Stimulated activated CD4-positive, alpha-beta T cell treated with anti-CD3 and anti-CD28 coated beads, Interleukin-1b, Interleukin-23, amount 100 ng/mL, for 48 hours (primary cell): ENCODE data around the gene DPH1.
A peak's percentile ranks its signal among the peaks of the same experiment; 100 is the strongest.

Source experiments
- DNase-seq: peaks from one replicate; pipeline ENCODE4 v3.0.0-alpha.2; 2020

Gene DPH1

DNA sequence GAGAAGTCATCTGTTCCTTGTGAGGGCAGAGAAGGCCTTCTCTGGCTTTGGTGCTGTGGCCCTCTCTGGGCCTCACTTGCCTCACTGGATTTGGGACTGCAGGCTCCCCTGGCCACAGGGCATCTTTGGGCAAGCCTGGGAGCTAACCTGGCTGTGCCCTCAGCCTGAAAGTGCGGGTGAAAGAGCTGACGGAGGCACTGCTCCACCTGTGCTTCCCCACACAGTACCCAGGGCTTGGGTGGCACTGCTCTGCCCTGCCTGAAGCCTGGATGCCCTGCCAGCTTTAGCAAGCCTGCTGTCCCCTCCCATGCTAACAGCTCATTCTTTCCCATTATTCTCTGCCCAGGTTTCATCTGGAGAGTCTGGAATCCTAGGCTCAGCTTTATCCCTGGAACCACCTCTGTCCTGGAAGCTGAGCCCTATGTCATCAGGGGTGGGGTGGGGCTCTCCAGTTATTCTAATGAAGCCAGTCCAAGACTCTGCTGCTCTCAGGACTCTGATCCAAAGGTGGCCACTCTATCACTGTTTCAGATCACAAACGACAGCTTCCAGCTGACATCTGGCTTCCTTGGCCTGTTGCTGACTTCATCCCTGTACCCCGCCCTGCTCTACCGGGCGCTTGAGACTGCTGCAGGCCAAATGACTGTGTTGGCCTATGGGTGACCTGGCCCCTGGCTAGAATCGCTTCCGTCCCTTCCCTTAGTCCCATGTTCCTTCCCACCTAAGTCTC, 54.2 kb downstream of the DPH1 start:
- no peak for DNase-seq

DNA sequence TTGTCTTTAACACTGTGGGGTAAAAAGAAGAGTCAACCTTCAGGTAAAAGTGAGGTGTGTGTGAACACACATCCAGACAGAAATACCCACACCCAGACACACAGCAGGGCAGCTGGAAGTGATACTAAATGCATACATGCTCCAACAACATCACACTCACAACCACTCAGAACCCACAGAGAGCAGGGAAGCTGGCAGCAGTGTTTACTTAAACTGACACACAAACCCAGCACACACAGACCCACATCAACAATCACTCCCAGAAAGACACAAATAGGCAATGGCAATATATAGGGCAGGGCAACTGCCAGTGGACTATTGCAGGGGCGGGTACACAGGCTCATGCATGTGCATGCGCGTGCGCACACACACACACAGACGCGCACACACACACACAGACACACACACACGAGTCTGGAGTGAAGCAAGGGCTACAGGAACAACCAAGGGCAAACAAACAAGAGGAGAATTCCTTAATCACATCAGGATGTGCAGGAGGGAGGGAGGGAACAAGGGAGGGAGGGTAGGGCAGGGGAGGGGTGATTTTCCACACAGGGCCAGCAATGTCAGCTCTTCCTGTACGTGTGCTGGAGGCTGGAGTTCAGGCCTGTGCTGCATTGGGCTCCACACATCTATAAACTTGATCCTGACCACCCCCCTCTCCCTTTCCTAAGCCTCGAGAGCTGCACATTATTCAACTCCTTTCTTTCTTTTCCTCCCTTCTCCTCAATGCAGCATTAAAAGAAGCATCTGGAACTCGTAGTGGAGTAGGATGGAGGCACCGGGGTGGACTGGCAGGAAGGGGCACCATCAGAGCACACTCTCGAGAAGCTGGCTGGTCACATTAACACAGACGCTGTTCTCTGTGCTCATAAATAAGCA, 55.1 kb downstream of the DPH1 start:
- DNase-seq = no peak

DNA sequence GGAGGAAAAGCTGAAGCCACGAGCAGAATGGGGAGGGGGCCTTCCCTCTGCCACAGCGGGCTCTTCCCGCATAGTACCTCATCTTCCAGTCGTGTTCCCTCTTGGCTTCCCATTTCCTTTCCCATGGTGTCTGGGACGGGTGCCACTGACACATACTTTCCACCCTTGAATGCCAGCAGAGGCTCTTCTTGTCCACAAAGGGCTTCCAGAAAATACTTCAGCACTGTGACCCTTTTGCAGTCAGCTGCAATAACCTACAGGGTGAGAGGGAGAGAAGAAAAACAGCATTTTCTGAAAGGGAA, 55.6 kb downstream of the DPH1 start:
- no peak for DNase-seq

DNA sequence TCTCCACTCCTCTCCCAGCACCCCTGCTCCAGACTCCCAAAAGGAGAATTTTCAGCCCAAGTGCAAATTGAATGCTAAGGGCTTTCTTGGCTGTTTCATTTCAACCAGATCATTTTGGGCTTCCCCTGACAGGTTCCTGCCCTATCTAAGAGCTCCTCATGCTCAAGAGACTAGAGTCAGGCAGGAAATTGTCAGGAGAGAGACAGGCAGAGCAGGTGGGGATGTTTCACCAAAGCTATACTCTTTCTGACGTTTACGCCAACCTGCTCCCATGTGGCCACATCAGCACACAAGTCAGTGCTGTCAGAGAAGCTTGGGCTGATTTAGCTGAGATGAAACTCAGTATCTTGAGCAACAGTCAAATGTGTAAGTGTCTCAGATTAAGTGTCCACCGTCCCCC, 56.4 kb downstream of the DPH1 start:
- DNase-seq = no peak

DNA sequence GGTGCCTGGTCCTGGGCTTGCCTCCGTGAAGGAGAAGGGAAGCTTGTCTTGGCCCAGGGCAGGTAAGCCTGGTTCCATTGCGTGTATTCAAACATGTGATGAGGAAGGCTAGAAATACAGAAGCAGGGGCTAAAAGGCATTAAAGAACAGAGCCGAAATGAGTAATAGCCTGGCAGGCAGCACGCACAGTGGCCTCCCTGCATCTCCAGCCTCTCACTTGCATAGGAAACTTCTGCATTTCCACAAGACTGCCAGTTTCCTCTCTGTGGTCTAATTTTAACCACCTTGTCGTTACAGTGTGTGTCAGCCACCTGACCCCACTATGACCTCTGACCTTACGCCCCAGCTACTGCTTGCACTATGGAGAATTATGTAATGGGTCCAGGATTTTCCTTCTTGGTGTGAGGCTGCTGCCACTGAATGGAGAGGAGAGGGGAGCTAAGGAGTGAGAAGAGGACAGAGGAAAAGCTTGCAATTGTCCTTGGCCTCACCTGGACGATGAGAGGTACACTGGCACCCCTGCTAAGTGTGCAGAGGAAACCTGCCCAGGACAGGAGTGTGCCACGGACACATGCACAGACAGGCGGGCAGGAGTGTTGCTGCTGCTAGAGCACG, 57.8 kb downstream of the DPH1 start:
- DNase-seq = peak; percentile 71

DNA sequence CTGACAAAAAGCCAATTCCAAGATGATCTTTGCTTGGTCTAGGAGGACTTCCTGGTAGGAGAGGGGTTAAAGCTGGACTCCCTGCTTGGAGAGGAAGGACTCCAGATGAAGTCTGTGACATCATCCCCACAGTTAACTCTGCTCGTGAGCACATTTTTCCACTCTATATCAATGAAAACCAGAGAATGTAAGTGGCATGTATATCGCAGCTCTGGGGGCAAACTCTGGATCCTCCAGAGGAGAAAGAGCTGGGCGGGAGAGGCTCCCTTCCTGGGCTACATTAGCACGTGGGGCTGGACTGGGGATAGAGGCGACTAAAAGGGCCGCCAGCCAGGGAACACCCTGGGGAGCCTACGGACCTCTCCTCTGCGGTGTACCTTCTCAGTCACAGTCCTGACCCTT, 59.1 kb downstream of the DPH1 start:
- DNase-seq = no peak

DNA sequence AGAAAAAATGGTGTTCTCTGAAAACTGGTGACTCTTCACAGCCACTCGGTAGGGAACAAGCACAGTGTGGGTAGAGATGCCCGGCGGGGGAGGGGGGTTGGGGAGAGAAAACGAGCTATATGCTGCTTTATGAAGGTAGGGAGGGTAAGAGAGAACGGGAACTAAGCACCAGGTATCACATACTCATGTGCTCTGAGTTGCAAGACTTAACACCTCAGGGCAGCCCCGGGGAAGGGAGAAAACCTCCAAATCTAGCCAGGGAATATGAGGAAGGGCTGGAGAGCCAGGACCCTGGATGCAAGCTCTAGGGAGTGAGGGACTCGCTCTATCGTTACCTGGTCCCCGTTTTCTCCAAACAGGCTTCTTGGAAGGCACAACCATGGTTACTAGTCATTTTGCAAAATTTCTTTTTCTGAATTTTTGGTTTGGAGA, 60.3 kb downstream of the DPH1 start:
- DNase-seq = no peak

DNA sequence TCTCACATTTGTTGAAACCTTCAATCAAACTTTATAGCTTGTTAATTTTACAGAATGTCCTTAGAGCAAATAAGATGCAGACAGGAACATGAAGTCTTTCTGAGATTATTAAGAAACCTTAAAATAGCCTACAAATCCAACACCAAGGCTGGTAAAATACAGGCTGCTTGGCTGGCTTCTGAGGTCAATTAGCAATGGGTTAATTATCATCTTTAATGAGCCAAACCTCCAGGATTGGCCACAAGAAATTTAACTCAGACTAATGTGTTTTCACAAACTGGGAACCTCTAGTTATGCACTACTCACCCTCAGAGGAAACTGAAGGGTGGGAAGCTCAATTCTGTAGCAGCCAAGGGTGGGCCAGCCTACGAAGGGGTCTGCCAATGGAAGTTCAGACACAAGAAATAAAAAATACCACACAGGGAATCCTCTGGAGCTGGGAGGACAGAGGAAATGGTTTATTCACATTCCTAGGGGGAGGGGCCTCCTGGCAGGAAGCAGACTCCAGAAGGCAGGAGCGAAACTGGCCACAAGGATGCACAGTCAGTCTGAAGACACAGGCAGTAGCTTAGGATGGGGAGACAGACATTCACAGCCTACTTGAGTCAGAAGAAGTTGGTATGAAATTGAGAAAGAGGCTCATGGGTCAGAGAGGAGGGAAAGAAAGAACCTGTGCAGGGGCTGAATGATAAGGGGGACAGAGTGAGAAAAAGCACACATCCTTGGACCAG, 61.0 kb downstream of the DPH1 start:
- no peak for DNase-seq

DNA sequence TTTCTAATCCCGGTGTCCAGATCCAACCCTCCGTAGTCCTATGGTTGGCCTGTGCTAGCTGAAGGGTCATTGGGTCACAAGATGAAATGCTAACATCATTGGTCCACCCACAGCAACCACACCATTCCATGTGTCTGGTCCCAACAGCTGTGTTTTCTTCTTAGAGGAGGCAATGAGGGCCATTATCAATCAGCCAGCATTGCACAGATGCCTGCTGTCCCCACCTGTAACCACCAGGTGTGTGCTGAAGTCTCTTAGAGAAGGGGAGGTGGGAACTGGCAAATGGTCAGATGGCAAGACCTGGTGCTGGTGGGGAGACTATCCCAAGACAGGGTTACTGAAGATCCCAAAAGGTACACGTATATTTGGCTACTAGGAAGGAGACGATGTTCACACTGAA, 62.3 kb downstream of the DPH1 start:
- DNase-seq = no peak

DNA sequence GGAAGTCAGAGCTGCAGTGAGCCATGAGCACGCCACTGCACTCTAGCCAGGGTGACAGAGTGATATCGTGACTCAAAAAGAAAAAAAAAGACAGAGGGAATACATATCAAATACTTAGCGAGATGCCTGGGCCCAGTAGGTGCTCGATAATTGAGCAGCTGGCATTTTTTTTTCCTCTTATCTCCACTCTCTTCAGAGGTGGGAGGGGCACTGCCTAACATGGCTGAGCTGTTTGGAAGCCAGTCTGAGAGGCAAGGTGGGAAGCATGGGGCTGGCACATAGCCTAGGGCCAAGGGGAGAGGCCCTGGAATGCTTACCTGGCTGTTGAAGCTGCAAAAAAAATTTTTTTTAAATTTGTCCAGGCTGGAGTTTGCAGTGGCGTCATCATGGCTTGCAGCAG, 63.4 kb downstream of the DPH1 start:
- DNase-seq = no peak
